Breast epithelium (tissue), 3 donors: Measurements from ENCODE around the gene ZNF408.
"Not testable (repeated sequence)": the region's sequence is repeated elsewhere in the genome, so short reads cannot be mapped to it uniquely, and the experiment has no call there.

Experiments used
- CTCF ChIP-seq, 3 donors: fragments of 450-650 bp; IDR thresholded peaks; one replicate each; pipeline ENCODE4 v1.5.1; 2016 to 2017; ENCODE audit warnings: antibody characterized with exemption in 3 of 3, mild to moderate bottlenecking in 3 of 3, moderate library complexity in 3 of 3
- POLR2A ChIP-seq: fragments of 450-650 bp; IDR thresholded peaks from one replicate; pipeline ENCODE4 v1.6.1; 2016; ENCODE audit warnings: antibody characterized with exemption, mild to moderate bottlenecking, moderate library complexity

GRCh38 chr11:46670521-46670920 lies 30.3 kb upstream of the ZNF408 start:
- TF ChIP-seq CTCF (IDR thresholded peaks at IDR 0.05); POLR2A: not testable (repeated sequence)
